Stimulated activated naive B cell treated with anti-CD40 and anti-IgM and Interleukin-4, amounts not matched to agents 10 μg/mL and 1 μg/mL and 100 μg/mL, for 72 hours (primary cell): ENCODE measurements around the gene ICA1.
"Not testable (repeated sequence)": the region's sequence is repeated elsewhere in the genome, so short reads cannot be mapped to it uniquely, and the experiment has no call there.

Experiments
- ATAC-seq, 2 donors: fragments of 150-1000 bp; cut with Tn5 transposase; replicated peaks; 2 replicates each; pipeline ENCODE4 v1.10.0; 2021; ENCODE audit warnings: moderate library complexity in 1 of 2
- DNase-seq: peaks from one replicate; pipeline ENCODE4 v3.0.0; 2021
- H3K27ac Mint-ChIP-seq: one replicate; pipeline ENCODE4 v1.8.0; 2022; ENCODE audit warnings: mild to moderate bottlenecking, mixed read lengths
- H3K27me3 Mint-ChIP-seq, 2 donors: one replicate each; pipeline ENCODE4 v1.8.0; 2022; ENCODE audit warnings: mixed read lengths in 2 of 2
- H3K36me3 Mint-ChIP-seq, 2 donors: one replicate each; pipeline ENCODE4 v1.8.0; 2022; ENCODE audit warnings: mixed read lengths in 2 of 2, mild to moderate bottlenecking in 1 of 2
- H3K4me1 Mint-ChIP-seq, 2 donors: one replicate each; pipeline ENCODE4 v1.8.0; 2022; ENCODE audit warnings: mixed read lengths in 2 of 2, mild to moderate bottlenecking in 1 of 2
- H3K4me3 Mint-ChIP-seq, 2 donors: one replicate each; pipeline ENCODE4 v1.8.0; 2022; ENCODE audit warnings: mild to moderate bottlenecking in 2 of 2, mixed read lengths in 2 of 2, moderate library complexity in 1 of 2
- H3K9me3 Mint-ChIP-seq, 2 donors: one replicate each; pipeline ENCODE4 v1.8.0; 2022; ENCODE audit warnings: mixed read lengths in 2 of 2, mild to moderate bottlenecking in 1 of 2

ICA1 gene

DNA sequence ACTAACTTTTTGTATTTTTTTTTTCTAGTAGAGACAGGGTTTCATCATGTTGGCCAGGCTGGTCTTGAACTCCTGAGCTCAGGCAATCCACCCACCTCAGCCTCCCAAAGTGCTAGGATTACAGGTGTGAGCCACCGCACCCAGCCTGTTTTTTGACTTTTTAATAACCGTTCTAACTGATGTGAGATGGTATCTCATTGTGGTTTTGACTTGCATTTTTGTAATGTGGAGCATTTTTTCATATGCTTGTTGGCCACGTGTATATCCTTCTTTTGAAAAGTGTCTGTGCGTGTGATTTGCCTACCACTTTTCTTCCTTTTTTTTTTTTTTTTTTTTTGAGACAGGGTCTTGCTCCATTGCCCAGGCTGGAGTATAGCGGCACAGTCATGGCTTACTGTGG lies 198.7 kb downstream of the ICA1 start:
- Mint-ChIP-seq H3K4me1 (peaks cover 13 to 20% of the 10 kb centered on the region in 2 donors), H3K36me3 (peaks cover 34 to 49% of the 10 kb centered on the region in 2 donors)
- not testable (repeated sequence) for ATAC-seq, DNase-seq, H3K4me3 Mint-ChIP-seq, H3K27ac Mint-ChIP-seq, H3K27me3 Mint-ChIP-seq, H3K9me3 Mint-ChIP-seq
